GM03348 (cell line): Measurements from ENCODE around the gene TPM1.

Experiments
- DNase-seq: peaks from one replicate; pipeline ENCODE4 v3.0.0; 2012; ENCODE audit warnings: low spot score

TPM1 gene

DNA sequence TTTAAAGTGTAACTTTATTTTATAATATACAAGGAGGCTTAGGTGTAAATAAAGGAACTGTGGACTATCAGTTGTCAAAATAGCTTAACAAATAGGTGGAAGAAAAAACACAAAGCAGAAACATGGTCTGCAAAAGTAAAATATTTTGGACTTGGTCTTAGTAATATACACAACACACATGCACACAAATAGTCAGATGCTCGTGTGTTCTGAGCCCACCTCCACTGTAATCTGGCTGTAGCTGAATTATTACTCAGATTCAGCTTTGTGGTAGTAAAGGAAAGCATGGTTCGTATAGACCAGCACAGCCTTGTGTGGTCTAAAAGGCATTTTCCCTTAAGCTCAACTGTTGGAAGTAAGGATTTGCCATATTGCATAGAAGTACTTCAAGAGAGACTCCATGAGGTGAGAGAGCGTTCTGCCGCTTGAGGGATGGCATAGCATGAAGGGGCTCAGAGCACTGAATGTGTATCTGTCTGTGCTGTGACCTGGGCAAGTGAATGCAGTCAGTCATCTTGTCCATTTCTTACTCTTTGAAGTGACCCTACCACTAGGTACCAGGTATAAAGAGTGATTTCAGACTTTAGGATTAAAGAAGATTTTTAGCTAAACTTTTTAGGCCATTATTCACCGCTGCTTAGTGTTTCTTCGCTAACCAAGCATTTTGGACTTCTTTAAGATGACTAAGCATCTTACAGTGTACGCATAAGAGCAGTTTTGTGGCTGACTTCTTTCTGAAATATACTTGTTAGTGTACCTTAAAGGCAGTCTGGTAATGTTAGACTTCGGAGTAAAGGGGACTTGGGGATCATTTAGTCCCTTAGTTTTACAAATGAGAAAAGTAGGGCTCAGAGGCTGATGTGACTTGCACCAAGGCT lies 15.2 kb downstream of the TPM1 start:
- DNase-seq = no peak

DNA sequence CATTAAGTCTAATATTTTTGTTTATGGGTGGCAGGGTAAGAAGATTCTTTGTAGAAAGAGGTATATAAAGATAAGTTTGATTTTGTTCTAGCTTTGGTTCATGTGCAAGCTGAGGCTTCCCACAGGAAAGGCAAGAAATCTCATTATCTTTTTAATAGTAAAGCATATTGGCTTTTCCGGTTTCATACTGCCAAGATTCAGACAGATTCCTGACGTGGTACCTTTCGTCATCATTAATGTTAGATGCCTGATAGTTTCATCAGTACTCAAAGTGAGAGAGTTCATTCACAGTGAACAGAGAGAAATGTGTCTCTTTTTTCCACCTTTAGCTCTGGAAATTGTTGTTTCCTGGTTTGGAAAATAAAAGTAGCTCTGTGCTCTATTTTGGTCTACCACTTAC lies 16.5 kb downstream of the TPM1 start:
- DNase-seq = no peak

DNA sequence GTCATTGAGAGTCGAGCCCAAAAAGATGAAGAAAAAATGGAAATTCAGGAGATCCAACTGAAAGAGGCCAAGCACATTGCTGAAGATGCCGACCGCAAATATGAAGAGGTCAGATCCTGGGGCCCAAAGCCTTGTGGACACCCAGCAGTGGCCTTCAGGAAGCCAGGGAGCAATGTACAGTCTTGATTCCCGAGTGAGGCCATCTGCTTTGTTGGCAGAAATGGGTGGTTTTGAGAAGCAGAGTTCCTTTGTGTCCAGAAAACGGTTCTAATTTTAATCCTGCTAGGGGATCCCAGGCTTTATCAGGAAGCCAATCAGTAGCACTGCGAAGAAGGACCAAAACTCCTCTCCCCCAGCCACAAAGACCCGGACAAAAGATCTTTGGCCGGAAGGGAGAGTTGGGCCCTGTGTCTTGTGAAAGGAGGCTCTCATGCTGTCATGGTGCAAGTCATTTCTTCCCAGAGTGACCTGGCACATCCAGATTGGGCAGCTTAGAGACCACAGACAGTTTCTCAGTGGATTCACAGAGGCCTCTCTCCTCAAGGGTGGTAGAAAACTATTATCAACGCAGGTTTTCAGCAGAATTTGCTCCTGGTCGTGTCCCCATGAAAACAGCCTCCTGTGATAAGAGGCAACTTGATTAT lies 17.1 kb downstream of the TPM1 start:
- DNase-seq = no peak

- no peak for DNase-seq
Observed at GRCh38 chr15:63060699-63061098, 18.2 kb downstream of the TPM1 start.

- no peak for DNase-seq
Observed at GRCh38 chr15:63061975-63062374, 19.4 kb downstream of the TPM1 start.

GRCh38 chr15:63063164-63063756 lies 20.7 kb downstream of the TPM1 start:
- no peak for DNase-seq

GRCh38 chr15:63063877-63064409 lies 21.4 kb downstream of the TPM1 start:
- DNase-seq = no peak

DNA sequence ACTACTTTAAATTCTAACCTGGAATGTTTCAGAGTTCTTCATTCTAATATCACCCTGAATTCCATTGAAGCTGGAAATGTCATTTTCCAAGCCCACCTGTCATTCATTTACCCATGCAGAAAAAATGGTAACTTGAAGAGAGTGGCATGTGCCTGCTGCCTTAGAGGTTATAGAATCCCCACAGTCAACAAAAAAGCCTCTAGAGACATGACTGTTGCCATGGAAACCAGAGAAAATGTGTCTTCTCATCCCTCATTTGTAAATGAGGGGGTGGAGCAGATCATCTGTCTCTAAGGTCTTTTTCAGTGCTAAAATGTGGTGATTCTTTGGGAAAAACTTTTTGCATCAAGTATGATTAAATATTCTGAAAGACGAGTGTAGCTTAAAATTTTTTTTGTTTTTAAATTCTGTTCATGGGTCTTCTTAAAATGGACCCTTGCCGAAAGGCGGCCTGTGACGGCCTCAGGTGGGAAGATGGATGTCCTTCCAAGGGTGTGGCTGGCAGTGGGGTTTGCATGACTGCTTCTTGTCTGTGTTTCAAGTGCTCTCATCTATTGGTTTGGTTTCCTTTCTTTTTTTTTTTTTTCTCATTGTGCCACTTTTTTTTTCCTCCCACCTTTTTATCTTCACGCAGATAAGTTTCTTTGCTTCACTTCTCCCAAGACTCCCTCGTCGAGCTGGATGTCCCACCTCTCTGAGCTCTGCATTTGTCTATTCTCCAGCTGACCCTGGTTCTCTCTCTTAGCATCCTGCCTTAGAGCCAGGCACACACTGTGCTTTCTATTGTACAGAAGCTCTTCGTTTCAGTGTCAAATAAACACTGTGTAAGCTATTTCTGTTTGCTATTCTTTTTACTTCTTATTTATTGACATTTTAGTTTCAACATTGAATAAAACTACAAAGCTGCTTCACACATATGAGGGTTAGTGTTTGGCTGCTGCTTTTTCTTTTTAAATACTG lies 23.0 kb downstream of the TPM1 start:
- DNase-seq = no peak

- no peak for DNase-seq
Observed at GRCh38 chr15:63066272-63066671, 23.7 kb downstream of the TPM1 start.

DNA sequence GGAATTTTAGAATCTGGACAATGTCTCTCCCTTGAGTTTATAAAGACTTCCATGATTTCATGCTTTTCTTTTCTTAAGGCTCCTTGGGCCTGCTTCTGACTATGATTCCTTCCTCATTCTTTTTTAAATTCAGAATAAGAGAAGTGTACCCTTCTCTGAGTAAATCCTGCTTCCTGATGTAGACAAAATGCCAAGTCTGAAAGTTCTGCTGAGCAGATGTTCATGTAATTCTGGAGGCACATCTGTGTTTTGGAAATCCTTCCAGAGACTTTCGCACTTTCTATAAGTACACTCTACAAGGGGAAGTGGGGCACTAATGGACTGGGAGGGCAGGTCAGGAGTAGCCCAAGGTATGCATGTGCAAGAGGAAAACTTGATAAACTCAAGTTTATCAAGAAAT lies 24.8 kb downstream of the TPM1 start:
- no peak for DNase-seq

DNA sequence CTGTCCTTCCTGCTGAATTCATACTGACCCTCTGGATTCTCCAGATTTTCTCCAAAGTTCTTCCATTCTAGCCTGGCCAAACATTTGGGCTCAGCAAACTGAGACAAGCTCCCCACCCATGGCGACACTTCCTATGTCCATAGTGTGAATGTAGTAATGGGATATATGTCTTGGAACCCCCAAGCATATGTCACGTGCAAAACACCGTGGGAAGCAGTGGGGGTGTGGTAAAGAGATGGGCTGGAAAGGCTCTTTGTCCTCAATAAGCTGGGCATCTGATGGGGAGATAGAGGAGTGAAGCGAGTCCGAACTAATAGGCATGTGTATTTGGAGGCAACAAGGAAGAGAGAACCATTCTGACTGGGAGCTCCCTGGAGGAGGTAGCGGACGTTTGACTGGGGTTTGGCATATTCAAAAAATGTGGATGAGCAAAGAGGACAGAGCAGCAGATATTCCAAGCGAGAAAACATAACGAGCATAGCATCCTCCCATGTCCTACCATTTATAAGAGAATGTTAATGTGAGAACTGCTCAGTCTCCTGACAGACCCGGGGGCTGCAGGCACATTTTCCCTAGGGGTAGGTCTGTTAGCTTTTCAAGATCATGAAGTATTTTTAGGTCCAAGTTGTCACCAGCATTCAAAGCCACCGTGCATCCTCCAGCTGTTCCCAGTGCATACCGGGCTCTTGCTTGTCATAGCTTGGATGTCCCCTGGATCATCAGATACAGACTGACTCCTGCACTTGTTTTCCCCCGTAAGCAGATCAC lies 25.6 kb downstream of the TPM1 start:
- no peak for DNase-seq

DNA sequence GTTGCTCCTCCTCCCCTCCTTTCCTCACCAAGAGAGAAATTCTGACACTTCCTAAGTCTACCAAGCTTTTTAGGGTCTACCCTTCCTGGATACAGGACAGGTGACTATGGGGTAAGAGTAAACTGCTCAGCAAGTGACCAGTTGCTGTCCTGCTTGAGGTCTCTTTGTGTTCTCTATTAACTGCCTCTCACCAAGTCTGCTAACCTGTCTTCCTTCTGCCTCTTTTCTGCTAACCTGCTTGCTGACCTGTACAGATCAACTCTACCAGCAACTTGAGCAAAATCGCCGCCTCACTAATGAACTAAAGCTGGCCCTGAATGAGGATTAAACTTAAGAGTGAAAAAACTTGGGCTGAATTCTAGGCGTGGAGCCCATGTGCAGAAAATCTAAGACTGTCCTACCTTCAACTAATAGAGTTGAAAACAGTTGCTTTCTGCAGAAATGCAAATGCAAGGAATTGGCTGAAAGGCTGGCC lies 27.1 kb downstream of the TPM1 start:
- no peak for DNase-seq

DNA sequence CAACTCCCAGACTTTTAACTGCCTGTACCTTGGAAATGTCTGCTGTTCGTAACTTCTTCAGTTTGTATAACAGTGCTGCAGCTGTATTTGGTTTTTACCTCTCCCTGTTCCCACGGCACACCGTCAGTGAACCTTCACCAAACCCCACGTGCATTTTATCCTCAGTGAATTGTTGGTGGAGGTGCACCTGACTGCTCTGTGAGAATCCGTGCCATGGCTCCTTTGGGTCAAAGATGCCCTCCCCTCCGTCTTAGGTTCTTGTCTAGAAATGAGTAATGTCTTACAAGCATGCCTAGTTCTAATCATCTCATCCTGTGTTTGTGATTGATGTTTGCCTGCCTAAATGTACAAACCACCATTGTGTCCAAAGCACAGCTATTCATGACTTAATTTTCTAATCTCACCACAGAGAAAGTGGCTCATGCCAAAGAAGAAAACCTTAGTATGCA lies 28.2 kb downstream of the TPM1 start:
- DNase-seq = no peak

GRCh38 chr15:63071288-63071909 lies 28.9 kb downstream of the TPM1 start:
- DNase-seq = no peak

- no peak for DNase-seq
Observed at GRCh38 chr15:63072023-63072650, 29.6 kb downstream of the TPM1 start.

DNA sequence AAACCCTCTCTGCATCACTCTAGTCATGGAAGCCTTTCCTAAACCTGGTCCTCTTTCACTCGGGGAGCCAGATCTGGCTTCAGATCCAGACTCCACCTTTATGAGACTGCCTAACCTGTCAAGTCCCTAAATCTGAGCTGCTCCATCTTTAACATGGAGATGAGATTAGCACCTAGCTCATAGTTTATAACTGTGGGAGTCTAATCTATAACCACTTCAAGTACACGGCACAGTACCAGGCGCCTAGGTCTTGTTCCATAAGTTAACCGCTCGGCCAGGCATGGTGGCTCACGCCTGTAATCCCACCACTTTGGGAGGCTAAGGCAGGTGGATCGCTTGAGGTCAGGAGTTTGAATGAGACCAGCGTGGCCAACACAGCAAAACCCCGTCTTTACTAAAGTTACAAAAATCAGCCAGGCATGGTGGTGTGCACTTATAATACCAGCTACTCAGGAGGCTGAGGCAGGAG lies 30.3 kb downstream of the TPM1 start:
- DNase-seq = no peak

GRCh38 chr15:63073497-63074172 lies 31.1 kb downstream of the TPM1 start:
- no peak for DNase-seq

GRCh38 chr15:63075015-63075983 lies 32.8 kb downstream of the TPM1 start:
- DNase-seq = no peak
